ENCODE measurements around the gene RDH11.
"Not testable (repeated sequence)": the region's sequence is repeated elsewhere in the genome, so short reads cannot be mapped to it uniquely, and the experiment has no call there.

Gene RDH11

GRCh38 chr14:67704484-67705089, 9.0 kb upstream of the RDH11 start:
- Histone ChIP-seq H3K9me3 (ENCODE audit: control insufficient read depth, insufficient read depth, low read depth, low read length) (peaks cover 7% of the 10 kb centered on the region), H3K9ac (ENCODE audit: low read length) (no peak overlapping the region), H3K36me3 (ENCODE audit: control insufficient read depth, insufficient read depth, low read length) (no peaks in the 10 kb centered on the region), H3K27ac (ENCODE audit: low read depth, low read length) (no peak overlapping the region), H3K27me3 (ENCODE audit: control insufficient read depth, insufficient read depth, low read length) (no peaks in the 10 kb centered on the region), H3K4me1 (ENCODE audit: control insufficient read depth, insufficient read depth, low read length) (no peaks in the 10 kb centered on the region), H3K4me3 (ENCODE audit: low read depth, low read length) (no peak overlapping the region)

- Histone ChIP-seq H3K27ac (ENCODE audit: low read depth, low read length) (no peak overlapping the region), H3K4me1 (ENCODE audit: control insufficient read depth, insufficient read depth, low read length) (no peaks in the 10 kb centered on the region), H3K9me3 (ENCODE audit: control insufficient read depth, insufficient read depth, low read depth, low read length) (peaks cover 4% of the 10 kb centered on the region; the same call in 1 of the 2 replicates)
Measured at GRCh38 chr14:67703997-67704396, 8.4 kb upstream of the RDH11 start.

DNA sequence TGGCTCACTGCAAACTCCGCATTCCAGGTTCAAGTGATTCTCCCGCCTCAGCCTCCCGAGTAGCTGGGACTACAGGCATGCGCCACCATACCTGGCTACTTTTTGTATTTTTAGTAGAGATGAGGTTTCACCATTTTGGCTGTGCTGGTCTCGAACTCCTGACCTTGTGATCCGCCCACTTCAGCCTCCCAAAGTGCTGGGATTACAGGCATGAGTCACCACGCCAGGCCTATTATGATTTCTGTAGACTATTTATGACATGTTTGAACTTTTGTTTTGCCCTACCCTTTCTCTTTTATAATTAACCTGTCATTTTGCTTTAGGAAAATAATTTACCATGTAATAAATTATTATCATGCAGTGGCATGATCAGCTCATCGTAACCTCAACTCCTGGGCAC, 5.9 kb upstream of the RDH11 start, which contains the start of gene RDH12:
Gene RDH12, plus strand, starts transcription at position 395 of the 400 bp plus-strand sequence. CDS start 20,757 bp downstream, outside the sequence.
- not testable (repeated sequence) for H3K27ac ChIP-seq (ENCODE audit: low read depth, low read length); H3K9ac ChIP-seq (ENCODE audit: low read length); H3K27me3 ChIP-seq (ENCODE audit: control insufficient read depth, insufficient read depth, low read length); H3K4me1 ChIP-seq (ENCODE audit: control insufficient read depth, insufficient read depth, low read length); H3K9me3 ChIP-seq (ENCODE audit: control insufficient read depth, insufficient read depth, low read depth, low read length); H3K36me3 ChIP-seq (ENCODE audit: control insufficient read depth, insufficient read depth, low read length); H3K4me3 ChIP-seq (ENCODE audit: low read depth, low read length)

More at GRCh38 chr14:67703997-67704396, 8.4 kb upstream of the RDH11 start:
- Histone ChIP-seq H3K4me3 (ENCODE audit: low read depth, low read length) (no peak overlapping the region), H3K36me3 (ENCODE audit: control insufficient read depth, insufficient read depth, low read length) (no peaks in the 10 kb centered on the region), H3K9ac (ENCODE audit: low read length) (no peak overlapping the region), H3K27me3 (ENCODE audit: control insufficient read depth, insufficient read depth, low read length) (no peaks in the 10 kb centered on the region)

DNA sequence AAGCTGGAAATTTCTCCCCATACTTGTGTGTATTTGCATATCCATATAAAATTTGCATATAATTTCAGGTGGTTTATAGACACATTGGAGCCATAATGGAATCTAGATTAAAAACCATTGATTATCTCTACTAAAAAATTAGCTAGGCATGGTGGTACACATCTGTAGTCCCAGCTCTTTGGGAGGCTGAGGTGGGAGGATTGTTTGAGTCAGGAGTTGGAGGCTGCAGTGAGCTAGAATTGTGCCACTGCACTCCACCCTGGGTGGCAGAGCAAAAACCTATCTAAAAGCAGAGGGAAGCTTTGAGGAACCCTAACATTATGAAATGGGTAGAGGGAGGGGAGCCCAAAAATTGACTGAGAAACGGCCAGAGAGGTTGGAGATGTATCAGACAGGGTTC, 2.6 kb upstream of the RDH11 start:
- H3K9ac ChIP-seq (ENCODE audit: low read length) = no peak overlapping the region
- no peak overlapping the region for H3K27ac ChIP-seq (ENCODE audit: low read depth, low read length)
- H3K36me3 ChIP-seq (ENCODE audit: control insufficient read depth, insufficient read depth, low read length) = peaks cover 4% of the 10 kb centered on the region
- no peaks in the 10 kb centered on the region; the same call in 1 of the 2 replicates for H3K27me3 ChIP-seq (ENCODE audit: control insufficient read depth, insufficient read depth, low read length)
- no peaks in the 10 kb centered on the region for H3K9me3 ChIP-seq (ENCODE audit: control insufficient read depth, insufficient read depth, low read depth, low read length)
- no peak overlapping the region for H3K4me3 ChIP-seq (ENCODE audit: low read depth, low read length)
- H3K4me1 ChIP-seq (ENCODE audit: control insufficient read depth, insufficient read depth, low read length) = no peaks in the 10 kb centered on the region

DNA sequence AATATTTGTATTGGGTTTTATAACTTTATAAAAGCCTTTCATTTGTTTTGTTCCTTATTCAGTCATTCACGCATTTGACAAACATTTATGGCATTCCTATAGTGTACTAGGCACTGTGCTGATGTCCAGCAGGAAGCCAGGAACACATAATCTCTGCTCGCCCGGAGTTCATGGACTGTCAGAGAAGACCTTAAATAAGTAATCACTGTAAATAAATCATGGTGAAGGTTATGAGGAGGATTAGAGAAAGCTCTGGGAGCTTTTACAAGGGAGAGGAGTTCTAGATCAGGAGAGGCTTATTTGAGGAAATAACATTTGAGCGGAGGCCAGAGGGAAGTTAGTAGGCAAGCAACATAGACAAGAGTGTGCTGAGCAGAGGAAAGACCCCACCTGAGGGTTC, 1.4 kb upstream of the RDH11 start:
- Histone ChIP-seq H3K4me1 (ENCODE audit: control insufficient read depth, insufficient read depth, low read length) (no peaks in the 10 kb centered on the region), H3K27me3 (ENCODE audit: control insufficient read depth, insufficient read depth, low read length) (no peaks in the 10 kb centered on the region; the same call in 1 of the 2 replicates), H3K9ac (ENCODE audit: low read length) (no peak overlapping the region), H3K9me3 (ENCODE audit: control insufficient read depth, insufficient read depth, low read depth, low read length) (no peaks in the 10 kb centered on the region), H3K27ac (ENCODE audit: low read depth, low read length) (no peak overlapping the region), H3K36me3 (ENCODE audit: control insufficient read depth, insufficient read depth, low read length) (peaks cover 15% of the 10 kb centered on the region), H3K4me3 (ENCODE audit: low read depth, low read length) (no peak overlapping the region)

- Histone ChIP-seq H3K9ac (ENCODE audit: low read length) (peak overlapping the region; percentile 97), H3K36me3 (ENCODE audit: control insufficient read depth, insufficient read depth, low read length) (peaks cover 37% of the 10 kb centered on the region)
Measured at GRCh38 chr14:67694791-67695393, 672 bp downstream of the RDH11 start.

GRCh38 chr14:67690011-67690410, 5.6 kb downstream of the RDH11 start:
- Histone ChIP-seq H3K27ac (ENCODE audit: low read depth, low read length) (no peak overlapping the region), H3K4me1 (ENCODE audit: control insufficient read depth, insufficient read depth, low read length) (no peaks in the 10 kb centered on the region), H3K27me3 (ENCODE audit: control insufficient read depth, insufficient read depth, low read length) (no peaks in the 10 kb centered on the region), H3K36me3 (ENCODE audit: control insufficient read depth, insufficient read depth, low read length) (peaks cover 85% of the 10 kb centered on the region), H3K4me3 (ENCODE audit: low read depth, low read length) (no peak overlapping the region), H3K9me3 (ENCODE audit: control insufficient read depth, insufficient read depth, low read depth, low read length) (no peaks in the 10 kb centered on the region), H3K9ac (ENCODE audit: low read length) (no peak overlapping the region)

More at GRCh38 chr14:67694791-67695393, 672 bp downstream of the RDH11 start:
- H3K27ac ChIP-seq (ENCODE audit: low read depth, low read length) = peak overlapping the region; percentile 73; the same call in 1 of the 2 replicates
- H3K4me3 ChIP-seq (ENCODE audit: low read depth, low read length) = peak overlapping the region; percentile 100
- H3K9me3 ChIP-seq (ENCODE audit: control insufficient read depth, insufficient read depth, low read depth, low read length) = no peaks in the 10 kb centered on the region
- no peaks in the 10 kb centered on the region; the same call in 1 of the 2 replicates for H3K27me3 ChIP-seq (ENCODE audit: control insufficient read depth, insufficient read depth, low read length)
- no peaks in the 10 kb centered on the region for H3K4me1 ChIP-seq (ENCODE audit: control insufficient read depth, insufficient read depth, low read length)

GRCh38 chr14:67683842-67684241, 11.7 kb downstream of the RDH11 start:
- H3K4me3 ChIP-seq (ENCODE audit: low read depth, low read length) = no peak overlapping the region
- H3K36me3 ChIP-seq (ENCODE audit: control insufficient read depth, insufficient read depth, low read length) = peaks cover 93% of the 10 kb centered on the region
- H3K4me1 ChIP-seq (ENCODE audit: control insufficient read depth, insufficient read depth, low read length) = no peaks in the 10 kb centered on the region
- no peaks in the 10 kb centered on the region for H3K9me3 ChIP-seq (ENCODE audit: control insufficient read depth, insufficient read depth, low read depth, low read length)
- H3K9ac ChIP-seq (ENCODE audit: low read length) = no peak overlapping the region
- H3K27ac ChIP-seq (ENCODE audit: low read depth, low read length) = no peak overlapping the region
- H3K27me3 ChIP-seq (ENCODE audit: control insufficient read depth, insufficient read depth, low read length) = no peaks in the 10 kb centered on the region

DNA sequence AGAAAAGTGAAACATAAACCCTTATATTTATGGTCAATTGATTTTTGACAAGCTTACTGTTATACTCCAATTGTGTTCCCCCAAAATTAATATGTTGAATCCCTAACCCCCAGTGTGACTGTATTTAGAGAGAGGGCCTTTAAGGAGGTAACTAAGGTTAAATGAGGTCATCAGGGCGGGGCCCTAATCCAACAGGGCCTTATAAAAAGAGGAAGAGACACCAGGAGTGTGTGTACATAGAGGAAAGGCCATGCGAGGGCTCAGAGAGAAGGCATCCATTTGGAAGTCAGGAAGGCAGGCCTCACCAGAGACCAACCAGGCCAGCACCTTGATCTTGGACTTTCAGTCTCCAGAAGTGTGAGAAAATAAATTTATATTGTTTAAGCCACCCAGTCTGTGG, 14.6 kb downstream of the RDH11 start:
- no peak overlapping the region for H3K9ac ChIP-seq (ENCODE audit: low read length)
- no peaks in the 10 kb centered on the region for H3K4me1 ChIP-seq (ENCODE audit: control insufficient read depth, insufficient read depth, low read length)
- H3K9me3 ChIP-seq (ENCODE audit: control insufficient read depth, insufficient read depth, low read depth, low read length) = no peaks in the 10 kb centered on the region
- H3K27ac ChIP-seq (ENCODE audit: low read depth, low read length) = no peak overlapping the region
- peaks cover 85% of the 10 kb centered on the region for H3K36me3 ChIP-seq (ENCODE audit: control insufficient read depth, insufficient read depth, low read length)
- no peak overlapping the region for H3K4me3 ChIP-seq (ENCODE audit: low read depth, low read length)
- no peaks in the 10 kb centered on the region for H3K27me3 ChIP-seq (ENCODE audit: control insufficient read depth, insufficient read depth, low read length)

DNA sequence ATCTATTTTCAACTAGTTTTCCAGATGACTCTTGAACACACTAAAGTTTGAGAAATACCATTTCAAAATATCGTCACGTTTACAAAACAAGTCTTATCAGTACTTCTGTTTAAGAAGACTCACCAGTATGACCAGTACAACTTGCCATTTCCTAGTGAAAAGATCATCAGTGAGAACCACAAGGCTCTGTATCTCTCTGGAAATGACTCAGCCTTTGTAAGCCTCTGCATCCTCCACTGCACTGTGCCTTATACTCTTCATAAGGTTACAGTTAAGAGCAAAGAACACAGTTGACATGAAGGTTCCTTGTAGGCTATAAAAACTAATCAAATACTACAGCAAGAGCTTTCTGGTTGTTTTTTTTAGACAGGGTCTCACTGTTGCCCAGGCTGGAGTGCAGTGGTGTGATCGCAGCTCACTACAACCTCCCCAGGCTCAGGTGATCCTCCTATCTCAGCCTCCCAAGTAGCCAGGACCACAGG, 15.4 kb downstream of the RDH11 start:
- Histone ChIP-seq H3K27ac (ENCODE audit: low read depth, low read length) (no peak overlapping the region), H3K27me3 (ENCODE audit: control insufficient read depth, insufficient read depth, low read length) (no peaks in the 10 kb centered on the region), H3K9me3 (ENCODE audit: control insufficient read depth, insufficient read depth, low read depth, low read length) (no peaks in the 10 kb centered on the region), H3K36me3 (ENCODE audit: control insufficient read depth, insufficient read depth, low read length) (peaks cover 77% of the 10 kb centered on the region), H3K9ac (ENCODE audit: low read length) (no peak overlapping the region), H3K4me3 (ENCODE audit: low read depth, low read length) (no peak overlapping the region), H3K4me1 (ENCODE audit: control insufficient read depth, insufficient read depth, low read length) (no peaks in the 10 kb centered on the region)

- Histone ChIP-seq H3K27me3 (ENCODE audit: control insufficient read depth, insufficient read depth, low read length) (no peaks in the 10 kb centered on the region), H3K4me3 (ENCODE audit: low read depth, low read length) (no peak overlapping the region), H3K4me1 (ENCODE audit: control insufficient read depth, insufficient read depth, low read length) (no peaks in the 10 kb centered on the region), H3K27ac (ENCODE audit: low read depth, low read length) (no peak overlapping the region), H3K36me3 (ENCODE audit: control insufficient read depth, insufficient read depth, low read length) (peaks cover 65% of the 10 kb centered on the region), H3K9ac (ENCODE audit: low read length) (no peak overlapping the region), H3K9me3 (ENCODE audit: control insufficient read depth, insufficient read depth, low read depth, low read length) (no peaks in the 10 kb centered on the region)
Measured at GRCh38 chr14:67679006-67679405, 16.6 kb downstream of the RDH11 start.

All from HUES6 (cell line).